GM23338 (cell line): ENCODE results near the gene LALBA.

Experiments used
- CREB1 ChIP-seq: fragments of 250-450 bp; sonication (Bioruptor Pico); IDR thresholded peaks from 2 replicates; pipeline ENCODE4 v1.5.0; 2020; ENCODE audit warnings: low read depth, mild to moderate bottlenecking, moderate library complexity
- CTCF ChIP-seq, 2 experiments: fragments of 200-600 bp in 1 of 2; sonication (generic) in 1 of 2; conservative IDR thresholded peaks; 2 replicates each; pipeline versions ENCODE4 v1.5.1 to v1.6.1; 2016 to 2017; ENCODE audit warnings: antibody characterized with exemption in 2 of 2, low read depth in 2 of 2, mild to moderate bottlenecking in 2 of 2, moderate library complexity in 1 of 2
- EZH2 ChIP-seq: fragments of 200-600 bp; sonication (generic); IDR thresholded peaks from one replicate; pipeline ENCODE4 v1.8.0; 2017; ENCODE audit warnings: antibody characterized with exemption, mild to moderate bottlenecking, low read depth; ENCODE audit not compliant: unreplicated experiment
- EZH2phosphoT487 ChIP-seq: fragments of 200-600 bp; sonication (generic); IDR thresholded peaks from one replicate; pipeline ENCODE4 v1.8.1; 2018; ENCODE audit warnings: antibody characterized with exemption; ENCODE audit not compliant: unreplicated experiment
- POLR2AphosphoS5 ChIP-seq: IDR thresholded peaks from 2 replicates; pipeline ENCODE4 v1.6.1; 2016; ENCODE audit warnings: antibody characterized with exemption, low read depth

GRCh38 chr12:48601013-48601756, 31.3 kb upstream of the LALBA start:
- TF ChIP-seq EZH2: no peak
- TF ChIP-seq POLR2AphosphoS5: no peak
- TF ChIP-seq CTCF (conservative IDR thresholded peaks at IDR 0.05; ENCODE audit: low read depth in 2 of 2): no peak
- no peak for TF ChIP-seq EZH2phosphoT487
- TF ChIP-seq CREB1 (CRISPR knock-in tag): no peak
